GM20000 (cell line): ENCODE data around the gene PTCH1.

Experiments used
- DNase-seq: peaks from one replicate; pipeline ENCODE4 v3.0.0; 2012; ENCODE audit warnings: low spot score
- TF ChIP-seq, protein P1 (sequence below): IDR thresholded peaks from 2 replicates; pipeline ENCODE4 v1.5.1; 2012; ENCODE audit warnings: mild to moderate bottlenecking, control low read depth; ENCODE audit errors: extremely low read depth, missing control alignments

The PTCH1 gene

DNA sequence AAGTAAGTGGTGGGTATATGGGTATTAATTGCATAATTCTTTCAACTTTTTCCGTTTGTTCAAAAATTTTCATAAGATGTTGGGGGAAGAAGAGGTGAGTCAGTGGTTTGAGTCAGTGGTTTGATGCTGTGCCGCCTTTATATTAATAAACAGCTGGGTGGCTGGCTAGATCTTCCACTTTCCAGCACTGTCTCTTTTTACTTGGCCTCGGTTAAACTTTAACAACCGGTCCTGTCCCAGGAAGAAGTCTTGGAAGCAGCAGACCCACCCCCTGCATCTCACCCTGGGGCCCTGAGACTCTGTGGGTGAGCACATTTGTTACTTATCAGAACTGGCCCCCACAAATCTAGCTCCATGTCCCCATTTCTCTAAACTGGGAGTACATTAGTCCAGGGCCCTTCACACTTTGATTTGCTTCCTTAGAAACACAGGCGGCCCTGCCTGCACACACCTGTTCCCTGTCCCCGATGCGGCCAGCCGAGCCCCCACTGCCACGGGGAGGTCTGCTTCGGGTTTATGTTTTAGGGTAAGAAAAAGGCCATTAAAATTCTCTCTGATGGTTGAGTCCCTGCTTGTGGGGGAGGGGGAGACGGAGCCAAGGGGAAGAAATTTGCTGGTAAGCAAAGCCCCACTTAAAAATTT is 90.7 kb downstream of the PTCH1 start:
- TF ChIP-seq, protein P1, sequence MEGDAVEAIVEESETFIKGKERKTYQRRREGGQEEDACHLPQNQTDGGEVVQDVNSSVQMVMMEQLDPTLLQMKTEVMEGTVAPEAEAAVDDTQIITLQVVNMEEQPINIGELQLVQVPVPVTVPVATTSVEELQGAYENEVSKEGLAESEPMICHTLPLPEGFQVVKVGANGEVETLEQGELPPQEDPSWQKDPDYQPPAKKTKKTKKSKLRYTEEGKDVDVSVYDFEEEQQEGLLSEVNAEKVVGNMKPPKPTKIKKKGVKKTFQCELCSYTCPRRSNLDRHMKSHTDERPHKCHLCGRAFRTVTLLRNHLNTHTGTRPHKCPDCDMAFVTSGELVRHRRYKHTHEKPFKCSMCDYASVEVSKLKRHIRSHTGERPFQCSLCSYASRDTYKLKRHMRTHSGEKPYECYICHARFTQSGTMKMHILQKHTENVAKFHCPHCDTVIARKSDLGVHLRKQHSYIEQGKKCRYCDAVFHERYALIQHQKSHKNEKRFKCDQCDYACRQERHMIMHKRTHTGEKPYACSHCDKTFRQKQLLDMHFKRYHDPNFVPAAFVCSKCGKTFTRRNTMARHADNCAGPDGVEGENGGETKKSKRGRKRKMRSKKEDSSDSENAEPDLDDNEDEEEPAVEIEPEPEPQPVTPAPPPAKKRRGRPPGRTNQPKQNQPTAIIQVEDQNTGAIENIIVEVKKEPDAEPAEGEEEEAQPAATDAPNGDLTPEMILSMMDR = no peak
- DNase-seq = no peak

DNA sequence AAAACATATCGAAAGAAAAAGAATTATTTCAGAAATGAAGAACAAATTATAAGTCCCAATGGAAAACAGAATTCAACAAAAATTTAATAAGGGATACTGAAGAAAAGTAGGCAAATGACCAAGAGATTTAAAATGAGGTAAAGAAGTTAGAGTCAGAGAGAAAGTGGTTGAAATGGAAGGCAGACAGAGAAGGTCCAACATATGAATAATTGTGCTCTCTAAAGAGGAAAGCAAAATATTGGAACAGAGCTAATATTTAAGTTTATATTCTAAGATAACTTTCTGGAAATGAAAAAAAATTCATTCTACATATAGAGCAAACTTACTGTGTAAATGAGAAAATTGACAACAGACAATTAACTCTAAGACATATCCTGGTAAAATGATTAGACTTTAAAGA is 94.1 kb downstream of the PTCH1 start:
- DNase-seq = no peak
- TF ChIP-seq, protein P1 = no peak

DNA sequence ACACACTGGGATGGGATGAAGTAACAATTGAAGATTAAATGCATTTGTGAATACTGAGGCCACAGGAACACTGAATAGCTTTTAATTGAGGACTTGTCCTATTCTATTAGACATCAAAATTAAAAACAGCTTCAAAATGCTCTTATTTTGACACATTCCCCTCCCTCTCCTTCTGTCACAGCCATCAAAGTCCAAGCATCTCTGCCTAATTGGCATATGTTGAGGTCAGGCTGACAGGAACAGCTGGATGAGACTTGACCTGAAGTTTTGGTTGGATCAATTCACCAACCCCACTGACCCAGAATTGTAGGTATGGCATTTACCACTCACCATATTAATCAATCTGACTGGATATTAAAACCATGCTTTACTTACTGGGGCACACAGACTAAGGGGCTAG is 96.3 kb downstream of the PTCH1 start:
- no peak for DNase-seq
- TF ChIP-seq, protein P1 = no peak

DNA sequence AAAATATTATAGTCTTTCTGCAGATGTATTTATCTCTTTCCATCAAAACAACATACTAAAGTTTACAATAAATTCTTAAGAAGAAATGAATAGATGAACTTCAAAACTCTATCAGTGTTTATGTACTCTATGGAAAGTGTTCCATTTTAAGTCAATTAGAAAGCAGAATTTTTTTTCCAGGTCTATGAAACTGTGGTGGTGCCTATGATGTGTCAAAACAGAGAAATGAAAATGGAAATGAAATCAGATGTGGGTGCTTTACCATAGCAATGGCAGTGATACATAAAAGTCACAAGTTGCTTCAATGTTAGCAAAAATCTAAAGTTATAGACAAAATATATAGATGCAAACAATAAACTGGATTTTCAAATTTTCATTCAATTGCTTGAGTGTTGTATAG is 97.3 kb downstream of the PTCH1 start:
- DNase-seq = no peak
- TF ChIP-seq, protein P1 = no peak

DNA sequence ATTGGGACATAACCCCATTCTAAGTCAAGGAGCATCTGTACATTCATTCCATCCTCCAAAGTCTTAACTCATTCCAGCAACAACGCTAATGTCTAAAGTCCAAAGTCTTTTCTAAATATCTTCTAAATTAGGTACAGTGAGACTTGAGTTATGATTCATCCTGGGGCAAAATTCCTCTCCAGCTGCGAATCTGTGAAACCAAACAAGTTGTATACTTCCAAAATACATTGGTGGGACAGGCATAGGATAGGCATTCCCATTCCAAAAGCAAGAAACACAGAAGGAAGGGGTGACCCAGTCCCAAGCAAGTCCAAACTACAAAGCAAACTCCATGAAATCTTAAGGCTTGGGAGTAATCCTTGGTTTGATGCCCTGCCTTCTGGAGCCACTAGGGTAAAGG is 101.6 kb downstream of the PTCH1 start:
- DNase-seq = no peak
- TF ChIP-seq, protein P1 = no peak

DNA sequence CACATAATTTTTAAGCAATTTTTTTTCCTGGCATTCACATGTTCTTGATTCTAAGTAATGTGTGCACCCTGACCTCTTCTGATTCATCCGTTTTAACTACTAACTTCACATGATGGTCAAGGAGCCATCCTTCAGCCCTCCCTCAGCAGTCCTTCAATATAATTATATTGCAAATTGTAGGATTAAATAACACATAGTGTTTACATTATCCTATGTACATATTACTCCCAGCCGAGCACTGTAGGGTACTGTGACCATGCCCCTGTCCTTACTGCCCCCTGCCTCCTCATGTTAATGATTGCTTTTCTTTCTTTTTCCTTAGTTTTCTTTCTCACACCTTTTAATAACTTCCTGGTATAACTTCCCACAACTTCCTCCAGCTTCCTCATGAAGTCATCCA is 103.0 kb downstream of the PTCH1 start:
- no peak for DNase-seq
- TF ChIP-seq, protein P1 = no peak

DNA sequence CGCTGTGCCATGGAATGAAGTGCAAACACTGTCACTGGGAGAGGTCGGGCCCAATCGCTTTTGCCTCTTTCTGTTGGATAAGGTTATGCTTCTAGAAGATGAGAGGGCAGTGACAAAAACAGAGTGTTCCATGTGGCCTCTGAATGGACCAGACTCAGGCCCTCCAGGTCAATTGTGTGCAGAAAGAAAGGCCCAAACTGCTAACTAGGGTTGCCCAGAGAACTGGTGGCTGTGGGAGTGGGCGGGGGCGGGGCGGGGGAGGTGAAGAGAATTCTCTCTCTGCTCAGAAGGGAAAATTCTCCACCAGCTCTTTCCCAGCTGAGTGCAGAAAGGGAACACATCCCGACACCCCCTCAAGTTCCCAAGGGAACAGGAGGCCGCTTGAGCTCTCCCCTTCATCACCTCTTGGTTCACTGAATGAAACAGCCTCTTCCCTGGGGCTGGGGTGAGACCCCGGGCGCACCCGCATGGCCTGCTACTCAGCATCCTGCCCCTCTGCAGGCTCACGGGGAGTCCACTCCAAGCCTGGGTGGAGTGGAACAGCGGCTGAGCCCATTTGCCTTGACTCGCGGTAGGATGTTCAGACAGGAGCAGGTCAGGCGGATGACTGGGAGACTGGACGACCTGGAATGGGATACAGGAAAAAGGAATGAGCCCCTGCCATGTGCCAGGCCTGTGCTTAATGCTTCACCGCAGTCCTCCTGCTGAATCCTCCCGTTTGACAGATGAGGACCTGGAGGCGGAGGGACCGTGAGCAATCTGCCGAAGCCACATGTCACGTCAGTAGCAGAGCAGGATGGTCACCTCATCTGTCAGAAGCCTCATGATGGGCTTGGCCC is 105.5 kb downstream of the PTCH1 start:
- no peak for DNase-seq
- TF ChIP-seq, protein P1 = no peak
